SU-DHL-6 (cell line): ENCODE results near the gene ZSWIM3.

Experiments used
- EZH2phosphoT487 ChIP-seq: fragments of 200-600 bp; sonication (generic), shearing (Covaris generic); conservative IDR thresholded peaks from 2 replicates; pipeline ENCODE4 v1.6.1; 2018; ENCODE audit warnings: mild to moderate bottlenecking, antibody characterized with exemption, low read length, moderate library complexity, mixed read lengths
- TF ChIP-seq, protein P1 (sequence below): fragments of 200-600 bp; sonication (generic); IDR thresholded peaks from one replicate; pipeline ENCODE4 v1.5.1; 2017; ENCODE audit warnings: antibody characterized with exemption, mild to moderate bottlenecking, low read length, moderate library complexity; ENCODE audit not compliant: insufficient read depth, poor library complexity, severe bottlenecking

GRCh38 chr20:45926731-45927070 is 69.3 kb downstream of the ZSWIM3 start:
- TF ChIP-seq, protein P1, sequence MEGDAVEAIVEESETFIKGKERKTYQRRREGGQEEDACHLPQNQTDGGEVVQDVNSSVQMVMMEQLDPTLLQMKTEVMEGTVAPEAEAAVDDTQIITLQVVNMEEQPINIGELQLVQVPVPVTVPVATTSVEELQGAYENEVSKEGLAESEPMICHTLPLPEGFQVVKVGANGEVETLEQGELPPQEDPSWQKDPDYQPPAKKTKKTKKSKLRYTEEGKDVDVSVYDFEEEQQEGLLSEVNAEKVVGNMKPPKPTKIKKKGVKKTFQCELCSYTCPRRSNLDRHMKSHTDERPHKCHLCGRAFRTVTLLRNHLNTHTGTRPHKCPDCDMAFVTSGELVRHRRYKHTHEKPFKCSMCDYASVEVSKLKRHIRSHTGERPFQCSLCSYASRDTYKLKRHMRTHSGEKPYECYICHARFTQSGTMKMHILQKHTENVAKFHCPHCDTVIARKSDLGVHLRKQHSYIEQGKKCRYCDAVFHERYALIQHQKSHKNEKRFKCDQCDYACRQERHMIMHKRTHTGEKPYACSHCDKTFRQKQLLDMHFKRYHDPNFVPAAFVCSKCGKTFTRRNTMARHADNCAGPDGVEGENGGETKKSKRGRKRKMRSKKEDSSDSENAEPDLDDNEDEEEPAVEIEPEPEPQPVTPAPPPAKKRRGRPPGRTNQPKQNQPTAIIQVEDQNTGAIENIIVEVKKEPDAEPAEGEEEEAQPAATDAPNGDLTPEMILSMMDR, result no peak
- TF ChIP-seq EZH2phosphoT487, result no peak
